ENCODE results near the gene PEX10.

Gene PEX10

GRCh38 chr1:2386636-2387611 is 25.4 kb downstream of the PEX10 start:
- no peak for DNase-seq (ENCODE audit: low read depth)

- no peak for DNase-seq (ENCODE audit: low read depth)
These were observed 26.6 kb downstream of the PEX10 start for GRCh38 chr1:2385606-2386280.

GRCh38 chr1:2384941-2385481 is 27.4 kb downstream of the PEX10 start:
- no peak for DNase-seq (ENCODE audit: low read depth)

GRCh38 chr1:2384130-2384860 is 28.1 kb downstream of the PEX10 start:
- no peak for DNase-seq (ENCODE audit: low read depth)

- DNase-seq (ENCODE audit: low read depth): no peak
These were observed 28.8 kb downstream of the PEX10 start for GRCh38 chr1:2383576-2383975.

- DNase-seq (ENCODE audit: low read depth): no peak
These were observed 29.6 kb downstream of the PEX10 start for GRCh38 chr1:2382621-2383361.

GRCh38 chr1:2381741-2382620 is 30.4 kb downstream of the PEX10 start:
- DNase-seq (ENCODE audit: low read depth): peak; percentile 59

GRCh38 chr1:2380816-2381591 is 31.4 kb downstream of the PEX10 start:
- no peak for DNase-seq (ENCODE audit: low read depth)

GRCh38 chr1:2379733-2380404 is 32.5 kb downstream of the PEX10 start:
- DNase-seq (ENCODE audit: low read depth): no peak

- no peak for DNase-seq (ENCODE audit: low read depth)
These were observed 33.2 kb downstream of the PEX10 start for GRCh38 chr1:2378956-2379732.

GRCh38 chr1:2378441-2378851 is 33.9 kb downstream of the PEX10 start:
- DNase-seq (ENCODE audit: low read depth): no peak

GRCh38 chr1:2377751-2378440 is 34.5 kb downstream of the PEX10 start:
- no peak for DNase-seq (ENCODE audit: low read depth)

- no peak for DNase-seq (ENCODE audit: low read depth)
These were observed 35.3 kb downstream of the PEX10 start for GRCh38 chr1:2376931-2377672.

GRCh38 chr1:2376261-2376741 is 36.1 kb downstream of the PEX10 start:
- DNase-seq (ENCODE audit: low read depth): no peak

- no peak for DNase-seq (ENCODE audit: low read depth)
These were observed 36.5 kb downstream of the PEX10 start for GRCh38 chr1:2375923-2376260.

GRCh38 chr1:2375246-2375922 is 37.0 kb downstream of the PEX10 start:
- no peak for DNase-seq (ENCODE audit: low read depth)
